ENCODE measurements around the gene ZNF750. TPM values are rescaled to one million over a fixed set of nuclear protein-coding genes. Genes with fewer than 3 reads are reported as not detected.

The ZNF750 gene
- total and polyA plus RNA-seq, 8 donors: 9.5 TPM; not detected in 7

DNA sequence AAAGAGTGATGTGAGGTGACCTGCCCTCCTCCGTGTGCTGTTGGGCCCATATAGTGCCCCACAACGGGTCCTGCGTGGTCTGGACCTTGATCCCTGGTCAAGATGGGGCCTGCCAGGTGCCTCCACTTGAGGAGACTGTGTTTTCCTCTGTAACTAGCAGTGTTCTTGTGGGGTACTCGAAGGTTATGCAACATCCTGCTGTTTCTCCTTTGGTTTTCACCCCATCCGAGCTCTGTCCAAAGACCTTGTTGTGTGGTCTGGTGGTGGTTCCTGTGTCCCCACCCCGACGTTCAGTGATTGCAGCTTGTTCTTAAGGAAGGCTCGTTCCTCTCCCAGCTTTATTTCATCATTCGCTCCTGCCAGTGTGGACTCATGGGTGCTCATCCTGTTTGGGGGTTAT lies 38.7 kb upstream of the ZNF750 start:
- no peak for DNase-seq
- H3K4me1 ChIP-seq: peaks cover 61 to 95% (median 83%) of the 10 kb centered on the region in 4 donors
- H3K36me3 ChIP-seq: peaks cover 0 to 7% (median 0%) of the 10 kb centered on the region in 4 donors
- peak overlapping the region in 3 of 5 donors; percentile 81 to 86 (median 82) for H3K27ac ChIP-seq
- no peak for TF ChIP-seq EP300 (IDR thresholded peaks at IDR 0.05)
- no peak for TF ChIP-seq POLR2AphosphoS5 (IDR thresholded peaks at IDR 0.05)
- TF ChIP-seq, protein P1, sequence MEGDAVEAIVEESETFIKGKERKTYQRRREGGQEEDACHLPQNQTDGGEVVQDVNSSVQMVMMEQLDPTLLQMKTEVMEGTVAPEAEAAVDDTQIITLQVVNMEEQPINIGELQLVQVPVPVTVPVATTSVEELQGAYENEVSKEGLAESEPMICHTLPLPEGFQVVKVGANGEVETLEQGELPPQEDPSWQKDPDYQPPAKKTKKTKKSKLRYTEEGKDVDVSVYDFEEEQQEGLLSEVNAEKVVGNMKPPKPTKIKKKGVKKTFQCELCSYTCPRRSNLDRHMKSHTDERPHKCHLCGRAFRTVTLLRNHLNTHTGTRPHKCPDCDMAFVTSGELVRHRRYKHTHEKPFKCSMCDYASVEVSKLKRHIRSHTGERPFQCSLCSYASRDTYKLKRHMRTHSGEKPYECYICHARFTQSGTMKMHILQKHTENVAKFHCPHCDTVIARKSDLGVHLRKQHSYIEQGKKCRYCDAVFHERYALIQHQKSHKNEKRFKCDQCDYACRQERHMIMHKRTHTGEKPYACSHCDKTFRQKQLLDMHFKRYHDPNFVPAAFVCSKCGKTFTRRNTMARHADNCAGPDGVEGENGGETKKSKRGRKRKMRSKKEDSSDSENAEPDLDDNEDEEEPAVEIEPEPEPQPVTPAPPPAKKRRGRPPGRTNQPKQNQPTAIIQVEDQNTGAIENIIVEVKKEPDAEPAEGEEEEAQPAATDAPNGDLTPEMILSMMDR (IDR thresholded peaks at IDR 0.05): no peak
- no peak for TF ChIP-seq POLR2A (IDR thresholded peaks at IDR 0.05)
- intact Hi-C loops (cut with DNase I; ENCODE audit: low total_unique reads): loop anchor here (5.0 kb wide), 1 partner anchor 34 kb away; no protein-coding TSS in a partner anchor
- H3K4me3 ChIP-seq: no peak overlapping the region
- no peaks in the 10 kb centered on the region for H3K27me3 ChIP-seq
- no peaks in the 10 kb centered on the region for H3K9me3 ChIP-seq
- 59 to 72% (median 65%) methylated on average over 9 of the region's 9 CpGs for WGBS, 5 donors

- H3K4me3 ChIP-seq: no peak overlapping the region
- peaks cover 46 to 85% (median 68%) of the 10 kb centered on the region in 4 donors for H3K4me1 ChIP-seq
- TF ChIP-seq, protein P1 (IDR thresholded peaks at IDR 0.05): peak in 5 of 7 experiments; percentile 26 to 69 (median 47)
- TF ChIP-seq POLR2AphosphoS5 (IDR thresholded peaks at IDR 0.05) (peak; percentile 16 to 76 (median 62)), POLR2A (IDR thresholded peaks at IDR 0.05) (no peak), EP300 (IDR thresholded peaks at IDR 0.05) (no peak)
- H3K27ac ChIP-seq: peak overlapping the region; percentile 68 to 86 (median 81)
- DNase-seq: peak; percentile 86 to 93
- H3K27me3 ChIP-seq: no peaks in the 10 kb centered on the region
- no peaks in the 10 kb centered on the region for H3K9me3 ChIP-seq
- 17 to 31% (median 23%) methylated on average over 14 of the region's 14 CpGs for WGBS, 5 donors
- intact Hi-C loops (cut with DNase I; ENCODE audit: low total_unique reads): loop anchor here (5.0 kb wide), 1 partner anchor 36 kb away; no protein-coding TSS in a partner anchor
- peaks cover under 1 to 24% (median 10%) of the 10 kb centered on the region in 4 donors for H3K36me3 ChIP-seq
Observed at GRCh38 chr17:82876602-82877379, 37.0 kb upstream of the ZNF750 start.

DNA sequence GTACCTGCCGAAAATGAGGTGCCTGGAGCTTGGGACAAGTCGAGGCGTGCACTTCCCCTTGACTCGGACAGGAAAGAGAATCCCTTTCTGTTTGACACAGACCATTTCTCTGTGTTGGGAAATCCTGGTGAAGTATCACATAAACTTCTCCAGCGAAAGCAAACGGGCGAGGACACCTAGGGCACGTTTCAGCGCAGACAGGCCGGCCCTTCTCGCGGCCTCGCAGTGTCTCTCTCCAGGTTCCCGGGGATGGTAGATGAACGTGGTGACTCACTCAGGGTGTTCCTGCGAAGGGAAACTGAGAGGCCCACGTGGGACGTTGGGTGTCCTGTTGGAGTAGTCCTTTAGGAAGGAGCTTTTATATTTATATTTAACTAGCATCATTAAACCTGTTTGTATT lies 36.3 kb upstream of the ZNF750 start:
- WGBS, 5 donors: 52 to 57% (median 53%) methylated on average over 18 of the region's 18 CpGs
- Histone ChIP-seq H3K27me3 (no peaks in the 10 kb centered on the region), H3K27ac (peak overlapping the region; percentile 52 to 86 (median 81)), H3K4me3 (no peak overlapping the region), H3K9me3 (no peaks in the 10 kb centered on the region), H3K4me1 (peaks cover 40 to 83% (median 62%) of the 10 kb centered on the region in 4 donors), H3K36me3 (peaks cover 5 to 31% (median 17%) of the 10 kb centered on the region in 4 donors)
- intact Hi-C loops (cut with DNase I; ENCODE audit: low total_unique reads): loop anchor here (5.0 kb wide), 1 partner anchor 36 kb away; no protein-coding TSS in a partner anchor
- TF ChIP-seq POLR2AphosphoS5 (IDR thresholded peaks at IDR 0.05) (peak in 2 of 3 donors; percentile 6 to 39), EP300 (IDR thresholded peaks at IDR 0.05) (no peak), POLR2A (IDR thresholded peaks at IDR 0.05) (no peak)
- TF ChIP-seq, protein P1 (IDR thresholded peaks at IDR 0.05): no peak
- DNase-seq: no peak

DNA sequence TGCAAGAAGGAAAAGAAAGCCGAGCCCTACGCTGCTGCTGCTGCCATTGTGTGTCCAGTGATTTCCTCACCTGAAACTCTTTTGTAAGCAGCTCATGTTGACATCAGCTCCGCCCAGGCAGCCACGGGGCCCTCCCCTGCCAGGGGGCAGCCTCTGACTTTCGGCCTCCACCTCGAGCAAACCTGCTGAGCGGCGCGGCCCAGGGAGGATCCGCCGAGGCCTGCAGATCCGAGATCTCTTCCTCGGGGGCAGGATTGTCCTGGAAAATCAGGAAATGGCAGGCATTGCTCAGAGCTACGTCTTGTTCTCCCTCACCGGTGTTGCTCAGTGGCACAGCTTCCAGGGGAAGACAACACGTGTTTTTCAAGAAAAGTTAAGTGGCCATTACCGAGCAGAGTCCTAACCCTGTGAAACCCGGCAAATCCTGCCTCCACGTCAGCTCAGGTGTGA lies 35.6 kb upstream of the ZNF750 start:
- Histone ChIP-seq H3K9me3 (no peaks in the 10 kb centered on the region), H3K27ac (peak overlapping the region; percentile 67 to 86 (median 81)), H3K36me3 (peaks cover 10 to 38% (median 24%) of the 10 kb centered on the region in 4 donors), H3K4me3 (no peak overlapping the region), H3K27me3 (no peaks in the 10 kb centered on the region), H3K4me1 (peaks cover 35 to 75% (median 54%) of the 10 kb centered on the region in 4 donors)
- WGBS, 5 donors: 26 to 61% (median 50%) methylated on average over 15 to 19 of the region's 19 CpGs
- TF ChIP-seq POLR2AphosphoS5 (IDR thresholded peaks at IDR 0.05): peak in 2 of 3 donors; percentile 61 to 68
- TF ChIP-seq POLR2A (IDR thresholded peaks at IDR 0.05): no peak
- TF ChIP-seq, protein P1 (IDR thresholded peaks at IDR 0.05): no peak
- no peak for TF ChIP-seq EP300 (IDR thresholded peaks at IDR 0.05)
- DNase-seq: peak; percentile 87 to 90
- intact Hi-C loops (cut with DNase I; ENCODE audit: low total_unique reads): loop anchor here (5.0 kb wide), 1 partner anchor 37 kb away; no protein-coding TSS in a partner anchor
